ENCODE data around the gene CCDC24. TPM values are rescaled to one million over a fixed set of nuclear protein-coding genes. Genes with fewer than 3 reads are reported as not detected.

CCDC24 gene
- total and polyA plus RNA-seq, 4 donors: 0.92 to 4.2 (median 2.3) TPM

DNA sequence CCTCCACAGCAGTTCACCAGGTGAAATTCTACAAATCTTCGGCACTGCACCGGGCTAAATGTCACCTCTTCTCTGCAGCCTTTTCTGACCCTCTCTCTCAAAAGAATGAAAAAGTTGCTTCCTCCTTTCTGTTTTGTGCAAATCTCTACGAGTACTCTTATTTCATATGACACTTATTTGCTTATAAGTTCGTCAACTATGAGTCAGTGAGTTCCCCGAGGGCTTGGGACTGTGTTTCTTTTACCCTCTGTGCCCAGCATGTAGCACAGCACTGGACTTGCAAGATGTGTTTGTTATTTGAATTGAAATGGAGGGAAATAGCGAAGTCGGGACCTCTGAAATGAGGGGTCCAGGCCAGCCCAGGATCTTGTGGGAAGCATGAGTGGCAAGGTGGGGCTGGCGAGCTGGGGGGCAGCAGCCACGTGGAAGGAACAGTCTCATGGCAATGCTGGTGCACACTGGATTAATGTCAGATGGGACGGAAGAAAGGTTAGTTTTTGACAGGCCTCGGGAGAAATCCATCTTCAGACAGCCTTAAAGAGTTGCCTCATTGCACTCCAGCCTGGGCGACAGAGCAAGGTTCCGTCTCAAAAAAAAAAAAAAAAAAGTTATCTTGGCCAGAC, 33.6 kb downstream of the CCDC24 start (continued):
- TF ChIP-seq, protein P1, sequence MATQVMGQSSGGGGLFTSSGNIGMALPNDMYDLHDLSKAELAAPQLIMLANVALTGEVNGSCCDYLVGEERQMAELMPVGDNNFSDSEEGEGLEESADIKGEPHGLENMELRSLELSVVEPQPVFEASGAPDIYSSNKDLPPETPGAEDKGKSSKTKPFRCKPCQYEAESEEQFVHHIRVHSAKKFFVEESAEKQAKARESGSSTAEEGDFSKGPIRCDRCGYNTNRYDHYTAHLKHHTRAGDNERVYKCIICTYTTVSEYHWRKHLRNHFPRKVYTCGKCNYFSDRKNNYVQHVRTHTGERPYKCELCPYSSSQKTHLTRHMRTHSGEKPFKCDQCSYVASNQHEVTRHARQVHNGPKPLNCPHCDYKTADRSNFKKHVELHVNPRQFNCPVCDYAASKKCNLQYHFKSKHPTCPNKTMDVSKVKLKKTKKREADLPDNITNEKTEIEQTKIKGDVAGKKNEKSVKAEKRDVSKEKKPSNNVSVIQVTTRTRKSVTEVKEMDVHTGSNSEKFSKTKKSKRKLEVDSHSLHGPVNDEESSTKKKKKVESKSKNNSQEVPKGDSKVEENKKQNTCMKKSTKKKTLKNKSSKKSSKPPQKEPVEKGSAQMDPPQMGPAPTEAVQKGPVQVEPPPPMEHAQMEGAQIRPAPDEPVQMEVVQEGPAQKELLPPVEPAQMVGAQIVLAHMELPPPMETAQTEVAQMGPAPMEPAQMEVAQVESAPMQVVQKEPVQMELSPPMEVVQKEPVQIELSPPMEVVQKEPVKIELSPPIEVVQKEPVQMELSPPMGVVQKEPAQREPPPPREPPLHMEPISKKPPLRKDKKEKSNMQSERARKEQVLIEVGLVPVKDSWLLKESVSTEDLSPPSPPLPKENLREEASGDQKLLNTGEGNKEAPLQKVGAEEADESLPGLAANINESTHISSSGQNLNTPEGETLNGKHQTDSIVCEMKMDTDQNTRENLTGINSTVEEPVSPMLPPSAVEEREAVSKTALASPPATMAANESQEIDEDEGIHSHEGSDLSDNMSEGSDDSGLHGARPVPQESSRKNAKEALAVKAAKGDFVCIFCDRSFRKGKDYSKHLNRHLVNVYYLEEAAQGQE (IDR thresholded peaks at IDR 0.05): no peak
- TF ChIP-seq, protein P2, sequence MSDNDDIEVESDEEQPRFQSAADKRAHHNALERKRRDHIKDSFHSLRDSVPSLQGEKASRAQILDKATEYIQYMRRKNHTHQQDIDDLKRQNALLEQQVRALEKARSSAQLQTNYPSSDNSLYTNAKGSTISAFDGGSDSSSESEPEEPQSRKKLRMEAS (IDR thresholded peaks at IDR 0.05): no peak
- TF ChIP-seq JUND (IDR thresholded peaks at IDR 0.05): no peak
- no peak for TF ChIP-seq SP1 (IDR thresholded peaks at IDR 0.05)
- TF ChIP-seq RAD21 (IDR thresholded peaks at IDR 0.05): no peak
- no peak for TF ChIP-seq HNF4A (conservative IDR thresholded peaks at IDR 0.05)

DNA sequence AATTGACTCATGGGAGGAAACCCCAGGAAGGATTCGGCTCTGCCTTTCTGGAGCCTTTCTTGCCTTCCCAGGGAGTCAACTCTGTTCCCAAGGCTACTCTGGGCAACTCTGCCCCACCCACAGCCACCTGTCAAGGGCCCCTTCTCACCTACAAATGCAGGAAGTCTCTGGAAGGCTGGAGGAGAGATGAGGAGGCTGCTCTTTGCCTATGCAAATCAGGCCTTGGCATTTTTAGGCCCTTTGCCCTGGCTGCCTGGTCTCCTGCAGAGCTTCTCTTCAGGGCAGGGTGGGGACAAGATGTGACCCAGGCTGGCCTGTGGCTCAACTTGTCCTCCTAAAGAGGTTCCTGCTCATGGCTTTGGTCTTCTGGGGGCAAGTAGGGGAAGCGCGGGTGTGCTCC, 34.4 kb downstream of the CCDC24 start:
- Histone ChIP-seq H3K27ac (ENCODE audit: low read depth in 1 of 2, low read length in 2 of 2) (no peak overlapping the region), H3K4me3 (ENCODE audit: low read depth in 1 of 3, low read length in 3 of 3) (no peak overlapping the region), H3K9me3 (ENCODE audit: control insufficient read depth in 4 of 4, low read length in 3 of 4) (no peaks in the 10 kb centered on the region), H3K27me3 (ENCODE audit: control insufficient read depth in 4 of 4, insufficient read depth in 4 of 4, low read length in 3 of 4) (no peaks in the 10 kb centered on the region), H3K9ac (ENCODE audit: low read depth in 1 of 2, low read length in 2 of 2) (no peak overlapping the region), H3K4me1 (ENCODE audit: control insufficient read depth in 4 of 4, insufficient read depth in 4 of 4, low read length in 3 of 4) (peaks cover 0 to 13% (median 6%) of the 10 kb centered on the region in 4 donors), H3K36me3 (ENCODE audit: control insufficient read depth in 4 of 4, insufficient read depth in 3 of 4, low read depth in 1 of 4, low read length in 3 of 4) (no peaks in the 10 kb centered on the region)
- WGBS: 84% methylated on average over 3 of the region's 3 CpGs
- DNase-seq (ENCODE audit: low spot score): no peak
- TF ChIP-seq, protein P1 (IDR thresholded peaks at IDR 0.05): no peak
- TF ChIP-seq YY1 (IDR thresholded peaks at IDR 0.05) (no peak), EGR1 (IDR thresholded peaks at IDR 0.05; ENCODE audit: low read depth in 2 of 2) (no peak), GABPA (IDR thresholded peaks at IDR 0.05 in 1 of 2, conservative IDR thresholded peaks at IDR 0.05 in 1 of 2) (no peak), HNF4A (conservative IDR thresholded peaks at IDR 0.05) (no peak), RXRA (IDR thresholded peaks at IDR 0.05) (no peak), FOXA2 (IDR thresholded peaks at IDR 0.05) (no peak), TAF1 (conservative IDR thresholded peaks at IDR 0.05) (no peak), JUND (IDR thresholded peaks at IDR 0.05) (no peak), RAD21 (IDR thresholded peaks at IDR 0.05) (no peak), FOXA1 (IDR thresholded peaks at IDR 0.05) (no peak), HNF4G (IDR thresholded peaks at IDR 0.05) (no peak)
- TF ChIP-seq, protein P3, sequence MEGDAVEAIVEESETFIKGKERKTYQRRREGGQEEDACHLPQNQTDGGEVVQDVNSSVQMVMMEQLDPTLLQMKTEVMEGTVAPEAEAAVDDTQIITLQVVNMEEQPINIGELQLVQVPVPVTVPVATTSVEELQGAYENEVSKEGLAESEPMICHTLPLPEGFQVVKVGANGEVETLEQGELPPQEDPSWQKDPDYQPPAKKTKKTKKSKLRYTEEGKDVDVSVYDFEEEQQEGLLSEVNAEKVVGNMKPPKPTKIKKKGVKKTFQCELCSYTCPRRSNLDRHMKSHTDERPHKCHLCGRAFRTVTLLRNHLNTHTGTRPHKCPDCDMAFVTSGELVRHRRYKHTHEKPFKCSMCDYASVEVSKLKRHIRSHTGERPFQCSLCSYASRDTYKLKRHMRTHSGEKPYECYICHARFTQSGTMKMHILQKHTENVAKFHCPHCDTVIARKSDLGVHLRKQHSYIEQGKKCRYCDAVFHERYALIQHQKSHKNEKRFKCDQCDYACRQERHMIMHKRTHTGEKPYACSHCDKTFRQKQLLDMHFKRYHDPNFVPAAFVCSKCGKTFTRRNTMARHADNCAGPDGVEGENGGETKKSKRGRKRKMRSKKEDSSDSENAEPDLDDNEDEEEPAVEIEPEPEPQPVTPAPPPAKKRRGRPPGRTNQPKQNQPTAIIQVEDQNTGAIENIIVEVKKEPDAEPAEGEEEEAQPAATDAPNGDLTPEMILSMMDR (IDR thresholded peaks at IDR 0.05; ENCODE audit: low read depth, low read length, missing input control): no peak
- TF ChIP-seq, protein P2 (IDR thresholded peaks at IDR 0.05): no peak
- TF ChIP-seq, protein P4, sequence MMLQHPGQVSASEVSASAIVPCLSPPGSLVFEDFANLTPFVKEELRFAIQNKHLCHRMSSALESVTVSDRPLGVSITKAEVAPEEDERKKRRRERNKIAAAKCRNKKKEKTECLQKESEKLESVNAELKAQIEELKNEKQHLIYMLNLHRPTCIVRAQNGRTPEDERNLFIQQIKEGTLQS (IDR thresholded peaks at IDR 0.05): no peak
- TF ChIP-seq, protein P5, sequence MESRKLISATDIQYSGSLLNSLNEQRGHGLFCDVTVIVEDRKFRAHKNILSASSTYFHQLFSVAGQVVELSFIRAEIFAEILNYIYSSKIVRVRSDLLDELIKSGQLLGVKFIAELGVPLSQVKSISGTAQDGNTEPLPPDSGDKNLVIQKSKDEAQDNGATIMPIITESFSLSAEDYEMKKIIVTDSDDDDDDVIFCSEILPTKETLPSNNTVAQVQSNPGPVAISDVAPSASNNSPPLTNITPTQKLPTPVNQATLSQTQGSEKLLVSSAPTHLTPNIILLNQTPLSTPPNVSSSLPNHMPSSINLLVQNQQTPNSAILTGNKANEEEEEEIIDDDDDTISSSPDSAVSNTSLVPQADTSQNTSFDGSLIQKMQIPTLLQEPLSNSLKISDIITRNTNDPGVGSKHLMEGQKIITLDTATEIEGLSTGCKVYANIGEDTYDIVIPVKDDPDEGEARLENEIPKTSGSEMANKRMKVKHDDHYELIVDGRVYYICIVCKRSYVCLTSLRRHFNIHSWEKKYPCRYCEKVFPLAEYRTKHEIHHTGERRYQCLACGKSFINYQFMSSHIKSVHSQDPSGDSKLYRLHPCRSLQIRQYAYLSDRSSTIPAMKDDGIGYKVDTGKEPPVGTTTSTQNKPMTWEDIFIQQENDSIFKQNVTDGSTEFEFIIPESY (IDR thresholded peaks at IDR 0.05): no peak
